Measurements from ENCODE around the gene NUMB. TPM values are rescaled to one million over a fixed set of nuclear protein-coding genes. Genes with fewer than 3 reads are reported as not detected.

Gene NUMB
- total and polyA plus RNA-seq, 2 experiments from 2014 or later = 64.8 to 142 TPM

DNA sequence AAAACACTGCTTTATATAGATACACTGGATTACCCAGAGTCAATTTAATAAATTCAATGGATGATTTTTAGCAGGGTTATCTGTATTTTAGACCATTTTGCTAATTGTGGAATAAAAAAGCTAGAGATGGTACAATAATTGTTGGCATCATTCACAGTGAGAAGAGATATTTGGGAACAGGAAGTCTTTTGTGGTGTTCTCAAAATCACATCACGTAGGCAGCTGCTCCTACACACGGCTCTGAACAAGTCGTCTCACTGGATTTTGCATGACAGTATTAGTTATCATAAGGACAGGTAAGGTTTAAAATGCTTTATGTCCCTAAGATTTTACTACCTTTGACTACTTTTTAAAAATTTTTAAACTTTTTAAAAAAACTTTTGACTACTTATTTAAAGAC, 169.0 kb downstream of the NUMB start:
- DNase-seq = no peak
- TF ChIP-seq EZH2 (IDR thresholded peaks at IDR 0.05; ENCODE audit: insufficient read depth, poor library complexity, severe bottlenecking) (no peak), EZH2phosphoT487 (IDR thresholded peaks at IDR 0.05; ENCODE audit: insufficient read depth, low read depth) (no peak)
- Histone ChIP-seq H3K9ac (no peak overlapping the region), H3K4me3 (no peak overlapping the region), H3K27me3 (replicated peaks; ENCODE audit: insufficient read depth) (no peaks in the 10 kb centered on the region), H3K4me1 (ENCODE audit: insufficient read depth) (peaks cover 5% of the 10 kb centered on the region; the same call in 1 of the 2 replicates), H3K4me2 (ENCODE audit: unreplicated experiment) (no peak overlapping the region), H3K36me3 (ENCODE audit: low read depth) (peaks cover 52% of the 10 kb centered on the region), H2AFZ (no peak overlapping the region), H3K27ac (peak overlapping the region; percentile 20; the same call in 1 of the 2 replicates), H3K9me3 (ENCODE audit: low read depth) (no peaks in the 10 kb centered on the region), H3K9me2 (ENCODE audit: insufficient read depth) (no peaks in the 10 kb centered on the region), H4K20me1 (ENCODE audit: insufficient read depth) (no peaks in the 10 kb centered on the region), H3K79me2 (ENCODE audit: insufficient read depth) (peaks cover 78% of the 10 kb centered on the region), H3F3A (ENCODE audit: insufficient read depth) (peaks cover 60% of the 10 kb centered on the region)
- in situ Hi-C loops (cut with MboI) = no loop called here
- 75 to 77% methylated on average over 3 of the region's 3 CpGs for whole genome bisulfite sequencing, 2 experiments (ENCODE audit: low coverage in 1 of 2, low lambda C conversion rate in 2 of 2, missing lambda C conversion rate in 2 of 2)

DNA sequence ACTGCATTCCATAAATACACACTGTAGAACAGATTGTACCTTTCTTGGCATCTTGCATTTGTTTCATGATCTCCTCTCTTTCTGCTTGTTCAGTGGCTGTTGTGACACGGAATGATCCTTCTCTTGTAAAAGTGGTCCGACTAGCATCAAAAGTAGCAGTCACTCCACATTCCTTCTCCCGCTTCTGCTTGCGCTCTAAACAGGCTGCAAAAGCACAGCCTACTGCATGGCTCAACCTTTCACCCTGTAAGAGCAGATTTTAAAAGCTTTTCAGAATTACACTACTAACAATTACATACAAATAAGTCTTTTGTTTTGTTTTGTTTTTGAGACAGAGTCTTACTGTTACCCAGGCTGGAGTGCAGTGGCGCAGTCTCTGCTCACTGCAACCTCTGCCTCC, 171.3 kb downstream of the NUMB start:
- Histone ChIP-seq H3F3A (ENCODE audit: insufficient read depth) (peaks cover 59% of the 10 kb centered on the region), H3K9me2 (ENCODE audit: insufficient read depth) (no peaks in the 10 kb centered on the region), H3K9me3 (ENCODE audit: low read depth) (no peaks in the 10 kb centered on the region), H3K4me2 (ENCODE audit: unreplicated experiment) (no peak overlapping the region), H3K27me3 (replicated peaks; ENCODE audit: insufficient read depth) (no peaks in the 10 kb centered on the region), H2AFZ (no peak overlapping the region), H3K4me3 (no peak overlapping the region), H3K9ac (no peak overlapping the region), H3K79me2 (ENCODE audit: insufficient read depth) (peaks cover 63% of the 10 kb centered on the region), H3K27ac (no peak overlapping the region), H3K4me1 (ENCODE audit: insufficient read depth) (peaks cover 5% of the 10 kb centered on the region; the same call in 1 of the 2 replicates), H3K36me3 (ENCODE audit: low read depth) (peaks cover 54% of the 10 kb centered on the region), H4K20me1 (ENCODE audit: insufficient read depth) (no peaks in the 10 kb centered on the region)
- TF ChIP-seq EZH2phosphoT487 (IDR thresholded peaks at IDR 0.05; ENCODE audit: insufficient read depth, low read depth) (no peak), EZH2 (IDR thresholded peaks at IDR 0.05; ENCODE audit: insufficient read depth, poor library complexity, severe bottlenecking) (no peak)
- no peak for DNase-seq
- WGBS, 2 experiments (ENCODE audit: low coverage in 1 of 2, low lambda C conversion rate in 2 of 2, missing lambda C conversion rate in 2 of 2) = 91 to 93% methylated on average over 5 of the region's 5 CpGs
- in situ Hi-C loops (cut with MboI) = no loop called here

DNA sequence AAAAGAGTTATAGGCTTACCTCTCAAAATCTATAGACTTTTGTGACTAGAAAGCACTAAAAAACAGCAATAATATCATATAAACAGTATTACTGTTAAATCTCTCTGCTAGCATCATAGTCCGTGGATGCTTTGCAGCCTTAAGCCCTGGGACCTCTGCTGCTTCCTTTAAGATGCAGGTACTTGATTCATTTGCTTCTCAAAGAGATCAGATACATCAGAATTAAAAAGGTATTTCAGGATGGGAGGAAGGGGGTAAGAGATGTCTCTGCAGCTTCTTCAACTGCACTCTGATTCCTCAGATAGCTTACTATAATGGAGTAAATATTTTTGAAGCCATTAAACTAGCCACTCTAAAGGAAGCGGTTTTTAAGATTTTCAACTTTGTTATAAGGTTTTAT, 171.7 kb downstream of the NUMB start:
- peaks cover 63% of the 10 kb centered on the region for H3K79me2 ChIP-seq (ENCODE audit: insufficient read depth)
- H3K36me3 ChIP-seq (ENCODE audit: low read depth) = peaks cover 57% of the 10 kb centered on the region
- DNase-seq = no peak
- H3K9me3 ChIP-seq (ENCODE audit: low read depth) = no peaks in the 10 kb centered on the region
- no peak overlapping the region for H3K4me3 ChIP-seq
- no peak overlapping the region for H3K9ac ChIP-seq
- H3K27me3 ChIP-seq (replicated peaks; ENCODE audit: insufficient read depth) = no peaks in the 10 kb centered on the region
- WGBS, 2 experiments (ENCODE audit: low coverage in 1 of 2, low lambda C conversion rate in 2 of 2, missing lambda C conversion rate in 2 of 2) = 98 to 100% methylated on average over 2 of the region's 2 CpGs
- H4K20me1 ChIP-seq (ENCODE audit: insufficient read depth) = no peaks in the 10 kb centered on the region
- no peak overlapping the region for H3K27ac ChIP-seq
- in situ Hi-C loops (cut with MboI) = no loop called here
- no peak overlapping the region for H2AFZ ChIP-seq
- no peak overlapping the region for H3K4me2 ChIP-seq (ENCODE audit: unreplicated experiment)
- no peaks in the 10 kb centered on the region for H3K9me2 ChIP-seq (ENCODE audit: insufficient read depth)
- peaks cover 61% of the 10 kb centered on the region for H3F3A ChIP-seq (ENCODE audit: insufficient read depth)
- TF ChIP-seq EZH2phosphoT487 (IDR thresholded peaks at IDR 0.05; ENCODE audit: insufficient read depth, low read depth) = no peak
- TF ChIP-seq EZH2 (IDR thresholded peaks at IDR 0.05; ENCODE audit: insufficient read depth, poor library complexity, severe bottlenecking) = no peak
- peaks cover 8% of the 10 kb centered on the region; the same call in 1 of the 2 replicates for H3K4me1 ChIP-seq (ENCODE audit: insufficient read depth)

- 56 to 75% methylated on average over 1 of the region's 1 CpG for WGBS, 2 experiments (ENCODE audit: low coverage in 1 of 2, low lambda C conversion rate in 2 of 2, missing lambda C conversion rate in 2 of 2)
- no peak for DNase-seq
- Histone ChIP-seq H3K4me1 (ENCODE audit: insufficient read depth) (peaks cover 10% of the 10 kb centered on the region; the same call in 1 of the 2 replicates), H4K20me1 (ENCODE audit: insufficient read depth) (no peaks in the 10 kb centered on the region), H3K79me2 (ENCODE audit: insufficient read depth) (peaks cover 63% of the 10 kb centered on the region), H3K27ac (no peak overlapping the region), H3K4me3 (no peak overlapping the region), H3K9me2 (ENCODE audit: insufficient read depth) (no peaks in the 10 kb centered on the region), H3K9me3 (ENCODE audit: low read depth) (no peaks in the 10 kb centered on the region), H3F3A (ENCODE audit: insufficient read depth) (peaks cover 67% of the 10 kb centered on the region), H3K27me3 (replicated peaks; ENCODE audit: insufficient read depth) (no peaks in the 10 kb centered on the region), H3K4me2 (ENCODE audit: unreplicated experiment) (no peak overlapping the region), H3K9ac (no peak overlapping the region), H3K36me3 (ENCODE audit: low read depth) (peaks cover 63% of the 10 kb centered on the region), H2AFZ (no peak overlapping the region)
- in situ Hi-C loops (cut with MboI) = no loop called here
- no peak for TF ChIP-seq EZH2 (IDR thresholded peaks at IDR 0.05; ENCODE audit: insufficient read depth, poor library complexity, severe bottlenecking)
- TF ChIP-seq EZH2phosphoT487 (IDR thresholded peaks at IDR 0.05; ENCODE audit: insufficient read depth, low read depth) = no peak
These were observed 172.4 kb downstream of the NUMB start for GRCh38 chr14:73285979-73286378.

Measured in GM23248 (cell line).